GM18526 (cell line): Measurements from ENCODE around the gene TDRD10.

Source experiments
- POLR2A ChIP-seq: IDR thresholded peaks from 3 replicates; pipeline ENCODE4 v1.6.1; 2011; ENCODE audit not compliant: insufficient read length; ENCODE audit errors: extremely low read depth

The TDRD10 gene

DNA sequence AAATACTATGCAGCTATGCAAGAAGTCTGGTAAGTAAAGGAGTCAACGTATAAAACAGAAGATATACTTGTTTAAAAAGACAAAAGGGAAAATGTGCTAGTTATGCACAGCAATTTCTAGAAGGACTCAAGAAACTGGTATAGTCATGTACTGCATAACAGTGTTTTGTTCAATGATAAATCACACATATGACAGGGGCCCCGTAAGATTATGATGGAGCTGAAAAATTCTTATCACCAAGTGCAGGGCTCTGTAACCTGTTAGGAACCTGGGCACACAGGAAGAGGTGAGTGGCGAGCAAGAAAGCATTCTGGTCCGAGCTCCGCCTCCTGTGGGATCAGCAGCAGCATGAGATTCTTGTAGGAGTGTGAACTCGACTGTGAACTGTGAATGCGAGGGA is 92.8 kb downstream of the TDRD10 start:
- TF ChIP-seq POLR2A: no peak

DNA sequence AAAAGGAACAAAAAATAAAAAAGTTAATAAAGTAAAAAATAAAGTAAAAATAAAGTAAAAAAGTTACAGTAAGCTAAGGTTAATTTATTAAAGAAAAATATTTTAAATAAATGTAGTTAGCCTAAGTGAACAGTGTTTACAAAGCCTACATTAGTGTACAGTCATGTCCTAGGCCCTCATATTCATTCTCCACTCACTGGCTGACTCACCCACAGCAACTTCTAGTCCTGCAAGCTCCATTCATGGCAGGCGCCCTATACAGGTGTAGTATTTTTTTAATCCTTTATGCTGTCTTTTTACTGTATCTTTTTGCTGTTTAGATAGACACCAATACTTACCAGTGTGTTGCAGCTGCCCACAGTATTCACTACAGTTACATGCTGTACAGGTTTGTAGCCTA is 93.6 kb downstream of the TDRD10 start:
- TF ChIP-seq POLR2A: no peak
